Measurements from ENCODE around the gene UST.

Gene UST

DNA sequence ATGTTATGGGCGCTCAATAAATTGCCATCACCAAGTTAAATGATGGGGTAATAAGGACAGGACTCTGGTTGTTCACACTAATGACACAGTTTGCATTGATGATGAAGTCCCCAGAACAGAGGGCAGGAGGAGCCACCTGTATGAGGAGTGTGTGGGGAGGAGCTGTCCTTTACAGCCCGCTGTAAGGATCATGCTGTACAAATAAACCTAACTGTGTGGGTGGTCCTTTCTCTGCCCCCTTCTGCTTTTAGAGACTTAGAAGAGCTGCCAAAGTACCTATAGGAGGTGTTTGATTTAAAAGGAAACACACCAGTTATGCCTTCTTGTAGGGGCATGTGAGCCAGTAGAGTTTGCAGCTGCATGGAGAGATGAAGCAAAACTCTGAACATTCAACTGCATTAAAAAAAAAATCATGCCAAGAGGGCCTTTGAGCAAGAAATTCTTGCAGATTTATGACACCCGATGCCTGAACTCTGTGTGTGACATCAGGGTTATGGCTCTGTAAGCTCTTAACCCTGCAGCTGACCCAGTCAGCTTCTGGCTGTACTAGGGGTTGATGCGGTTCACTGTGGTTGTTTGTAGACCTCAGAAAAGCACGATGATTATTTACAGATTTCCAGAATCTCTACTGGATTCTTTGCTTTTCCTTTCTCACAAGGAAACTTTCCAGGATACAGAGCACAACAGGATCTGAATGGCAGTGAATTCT, 67.4 kb downstream of the UST start:
- no peak for DNase-seq

DNA sequence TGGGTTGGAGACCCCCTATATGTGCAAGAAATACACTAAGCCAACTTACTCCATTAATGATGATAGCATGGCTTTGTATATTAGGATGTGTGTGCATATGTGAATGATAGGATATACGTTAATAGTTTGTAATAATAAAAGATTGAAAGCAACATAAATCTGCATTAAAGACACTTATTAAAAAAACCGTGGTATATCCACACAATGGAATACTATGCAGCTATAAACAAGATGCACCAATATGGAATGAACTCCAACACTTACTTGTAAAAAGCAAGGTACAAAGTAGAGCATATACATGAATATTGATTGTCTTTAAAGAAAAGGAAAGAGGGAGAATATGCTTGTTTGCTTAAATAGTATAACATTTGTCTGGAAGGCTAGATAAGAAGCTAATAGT, 68.0 kb downstream of the UST start:
- no peak for DNase-seq

DNA sequence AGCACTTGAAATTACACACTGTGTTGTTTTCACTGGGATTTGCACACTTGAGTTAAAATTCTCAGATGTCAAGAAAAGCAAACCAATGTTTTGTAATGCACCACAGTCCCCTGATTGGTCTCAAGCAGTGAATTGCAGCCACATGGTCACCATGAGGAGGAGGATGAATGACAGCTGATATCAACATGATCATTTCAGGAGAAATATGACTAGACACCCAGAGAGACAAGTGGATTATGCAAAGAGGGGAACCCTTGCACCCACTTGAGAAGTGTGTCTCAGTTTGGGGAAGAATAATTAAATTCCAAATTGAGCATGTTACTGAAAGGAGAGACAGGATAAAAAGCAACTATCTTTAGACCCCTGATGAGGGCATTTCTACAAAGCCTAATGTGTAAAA, 69.3 kb downstream of the UST start:
- DNase-seq = no peak

DNA sequence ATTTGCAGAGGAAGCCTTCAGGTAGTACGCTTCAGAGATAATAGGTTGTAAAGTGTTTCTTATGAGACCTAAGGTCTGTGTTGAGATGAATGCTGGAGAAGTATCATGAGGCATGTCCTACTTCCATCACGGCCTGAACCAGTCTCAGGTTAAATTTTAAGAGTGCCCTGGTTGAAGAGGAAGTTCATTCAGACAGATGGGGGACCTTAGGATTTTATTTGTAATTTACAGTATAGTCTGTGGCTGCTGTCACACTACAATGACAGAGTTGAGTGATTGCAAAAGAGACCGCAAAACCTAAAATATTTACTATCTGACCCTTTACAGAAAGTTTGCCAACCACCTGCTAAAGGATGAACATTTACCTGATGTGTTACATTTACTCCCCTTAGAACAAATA, 70.9 kb downstream of the UST start:
- peak; percentile 50 for DNase-seq

DNA sequence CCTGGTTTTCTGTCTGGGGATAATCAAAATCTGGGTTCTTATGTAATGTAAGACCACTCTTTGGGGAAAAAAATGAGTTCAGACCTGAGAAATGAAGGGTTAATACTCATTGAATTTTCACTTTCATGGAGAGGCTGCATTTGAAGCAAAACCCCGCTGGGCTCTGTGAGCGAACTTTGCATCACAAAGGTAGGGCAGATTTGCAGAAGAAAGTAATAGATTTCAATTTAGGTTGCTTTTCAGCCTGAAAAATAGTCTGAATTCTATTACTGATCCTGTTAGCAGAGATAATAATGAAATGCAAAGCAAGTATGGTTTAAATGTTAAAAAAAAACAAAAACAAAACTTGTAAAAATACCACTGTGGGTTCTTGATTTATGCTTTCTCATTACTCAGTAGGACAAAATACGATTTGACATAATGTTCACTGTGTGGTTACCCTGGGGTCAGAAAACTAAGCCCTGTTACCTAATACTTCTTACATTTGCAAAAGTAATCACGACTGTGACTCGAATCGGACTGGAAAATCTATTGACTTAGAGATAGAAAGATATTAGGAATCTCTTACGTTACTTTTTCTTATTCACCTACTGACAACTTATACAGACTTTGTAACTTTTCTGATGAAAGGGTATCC, 72.2 kb downstream of the UST start:
- peak; percentile 37 for DNase-seq

DNA sequence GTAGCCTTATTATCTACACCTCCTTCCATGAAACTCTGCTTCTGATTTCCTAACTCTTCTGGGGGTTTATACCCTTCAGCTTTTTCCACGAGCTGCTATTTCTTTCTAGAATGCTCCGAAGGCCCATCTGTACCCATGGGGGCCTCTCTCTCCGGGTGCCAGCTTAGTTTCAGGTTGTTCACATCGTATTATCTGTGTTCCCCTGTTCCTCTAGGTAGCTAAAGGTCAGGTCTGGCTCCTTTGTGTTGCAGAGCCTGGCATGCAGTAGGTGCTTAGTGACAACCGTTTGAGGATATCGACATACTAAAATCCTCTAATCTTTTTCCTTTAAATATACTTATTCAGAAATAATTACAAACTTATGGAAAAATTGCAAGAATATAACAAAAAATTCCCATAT, 73.0 kb downstream of the UST start:
- DNase-seq = no peak

DNA sequence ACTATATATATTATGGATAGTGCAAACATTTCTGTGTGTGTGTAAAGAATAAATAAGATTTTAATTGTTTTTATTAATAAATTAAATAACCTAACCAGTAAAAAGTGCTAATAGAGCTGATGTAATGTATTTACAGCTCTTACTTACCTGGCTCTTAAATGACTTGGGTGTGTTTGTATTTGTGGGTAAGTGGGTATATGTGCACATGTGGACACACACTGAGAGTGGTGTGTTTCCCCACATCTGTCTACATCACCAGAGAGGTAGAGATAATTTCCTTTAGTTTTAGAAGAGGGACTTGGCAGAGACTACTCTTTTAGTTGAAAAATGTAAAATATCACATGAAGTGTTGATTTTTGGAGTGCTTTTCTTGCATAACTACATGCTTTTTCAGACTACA, 76.0 kb downstream of the UST start:
- DNase-seq = no peak

DNA sequence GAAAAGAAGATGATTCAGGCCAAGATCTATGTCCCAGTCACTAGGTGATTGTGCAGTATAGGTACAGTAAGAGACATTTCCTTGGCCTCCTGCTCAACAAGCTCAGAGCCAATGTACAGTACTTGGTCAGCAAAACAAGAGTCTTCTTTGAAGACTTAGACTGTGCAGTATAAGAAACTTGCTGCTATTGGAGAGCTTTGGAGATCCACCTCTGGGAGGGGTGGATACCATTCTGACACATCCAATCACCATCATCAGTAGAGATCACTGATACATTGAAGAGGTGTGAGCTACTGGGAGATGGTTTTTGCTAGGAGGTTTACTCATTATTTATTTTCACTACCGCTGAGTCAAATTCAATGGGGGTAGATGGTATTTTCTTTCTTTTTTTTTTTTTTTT, 77.5 kb downstream of the UST start:
- no peak for DNase-seq

DNA sequence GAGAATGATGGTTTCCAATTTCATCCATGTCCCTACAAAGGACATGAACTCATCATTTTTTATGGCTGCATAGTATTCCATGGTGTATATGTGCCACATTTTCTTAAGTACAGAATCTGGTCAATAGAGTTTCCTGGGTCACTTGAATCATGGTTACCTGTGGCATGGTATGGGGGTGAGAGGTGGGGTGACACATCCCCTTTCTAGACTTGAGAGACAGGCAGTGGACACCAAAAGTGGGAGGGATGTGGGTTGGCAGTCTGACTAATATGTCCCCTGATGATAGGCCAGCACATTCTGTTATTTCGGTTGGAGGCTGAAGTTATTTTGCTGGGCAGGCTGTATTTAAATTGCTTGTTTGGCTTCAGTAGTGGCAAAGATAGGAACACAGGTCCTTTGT, 78.1 kb downstream of the UST start:
- no peak for DNase-seq

DNA sequence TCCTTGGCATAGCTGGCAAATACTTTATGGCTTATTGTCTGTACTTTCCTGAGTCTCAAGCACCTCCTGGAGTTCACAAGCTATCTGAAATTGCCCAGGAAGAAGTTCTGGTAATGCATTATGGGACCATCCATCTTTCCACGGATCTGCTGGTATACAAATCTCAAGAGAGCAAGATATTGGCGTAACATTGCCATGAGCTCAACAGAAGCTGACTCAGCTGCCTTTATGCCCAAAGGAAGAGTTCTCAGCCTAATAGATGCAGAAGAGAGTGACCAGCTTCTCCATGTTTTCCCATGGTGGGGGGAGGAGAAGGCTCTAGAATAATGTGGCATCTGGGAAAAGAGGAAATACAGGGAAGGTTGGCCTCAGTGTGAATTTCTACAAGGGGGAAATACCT, 78.7 kb downstream of the UST start:
- no peak for DNase-seq

DNA sequence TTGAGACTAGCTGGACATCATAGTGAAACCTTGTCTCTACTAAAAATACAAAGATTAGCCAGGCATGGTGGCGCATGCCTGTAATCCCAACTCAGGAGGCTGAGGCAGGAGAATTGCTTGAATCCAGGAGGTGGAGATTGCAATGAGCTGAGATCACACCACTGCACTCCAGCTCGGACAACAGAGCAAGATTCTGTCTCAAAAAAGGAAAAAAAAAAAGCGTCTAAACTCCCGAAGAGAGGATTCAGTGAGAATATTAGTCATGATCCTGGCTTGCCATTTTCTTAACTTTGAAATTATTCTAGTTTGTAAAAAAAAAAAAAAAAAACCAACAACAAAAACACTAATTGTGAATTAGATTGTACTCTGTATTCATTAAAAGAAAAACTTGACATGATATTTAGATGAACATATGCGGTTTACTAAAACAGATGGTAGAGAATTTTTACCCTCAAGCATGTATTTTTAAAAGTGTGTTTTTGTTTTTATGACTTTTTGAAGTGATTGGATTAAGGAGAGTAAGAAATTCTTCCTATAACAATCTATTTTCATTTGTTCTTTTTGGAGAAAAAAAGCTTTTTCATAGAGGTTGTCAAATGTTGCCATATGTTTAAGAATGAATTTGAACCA, 80.7 kb downstream of the UST start:
- DNase-seq = no peak

DNA sequence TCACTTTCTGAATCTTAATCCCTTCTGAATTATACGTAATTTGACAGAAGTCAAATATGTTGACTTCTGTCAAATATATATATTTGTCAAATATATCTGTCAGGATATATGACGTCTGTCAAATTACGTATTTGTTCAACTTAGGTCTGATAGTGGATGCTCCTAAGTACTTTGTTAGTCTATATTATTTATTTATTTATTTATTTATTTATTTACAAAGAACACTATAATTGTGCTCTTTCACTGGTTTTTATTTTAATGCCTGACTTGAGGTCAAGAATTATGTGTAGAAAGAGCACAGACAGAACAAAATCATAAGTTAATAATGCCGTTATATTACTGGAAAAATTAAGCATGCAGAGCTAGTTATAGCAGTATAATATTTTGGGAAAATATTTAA, 81.2 kb downstream of the UST start:
- no peak for DNase-seq

DNA sequence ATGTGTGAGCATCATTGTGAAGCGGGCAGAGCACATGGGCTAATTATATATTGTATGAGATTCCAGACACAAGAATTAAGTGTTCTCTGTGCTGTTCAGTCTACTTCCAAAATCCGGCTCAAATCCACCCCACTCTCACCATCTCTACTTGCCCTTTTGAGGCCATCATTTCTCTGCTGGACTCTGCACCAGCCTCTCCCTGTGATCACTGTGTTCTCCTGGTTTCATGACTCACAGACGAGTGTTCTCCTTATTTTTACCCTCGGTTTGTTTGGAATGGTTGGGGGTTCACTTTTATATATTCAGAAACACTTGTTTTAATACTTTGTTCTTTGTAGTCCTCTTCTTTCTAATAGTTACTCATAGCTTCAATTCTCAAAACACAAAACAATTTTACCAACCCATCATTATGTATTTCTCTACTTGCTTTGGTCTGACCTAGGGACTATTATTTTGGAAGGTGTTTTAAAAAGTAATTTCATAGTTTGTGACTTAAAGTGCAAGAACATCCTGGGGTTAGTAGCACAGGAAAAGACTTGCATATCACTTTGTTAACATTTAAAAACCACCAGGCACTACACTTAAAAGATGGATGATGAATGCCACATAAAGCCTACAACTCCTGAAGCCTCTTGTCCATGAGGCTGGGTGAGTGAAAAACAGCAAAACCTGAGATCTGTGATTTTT, 82.7 kb downstream of the UST start:
- no peak for DNase-seq

DNA sequence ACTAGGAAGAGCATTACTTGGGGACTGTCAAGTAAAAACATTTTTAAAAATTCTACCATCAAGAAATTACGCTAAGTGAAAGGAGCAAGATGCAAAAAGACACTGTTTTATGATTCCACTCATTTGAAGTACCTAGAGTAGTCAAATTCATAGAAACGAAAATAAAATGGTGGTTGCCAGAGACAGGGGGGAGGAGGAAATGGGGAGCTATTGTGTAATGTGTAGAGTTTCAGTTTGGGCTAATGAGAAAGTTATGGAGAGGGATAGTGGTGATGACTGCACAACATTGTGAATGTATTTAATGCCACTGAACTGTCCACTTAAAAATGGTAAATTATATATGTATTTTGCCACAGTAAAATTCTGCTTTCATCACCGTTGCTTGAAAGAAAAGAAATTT, 83.8 kb downstream of the UST start:
- DNase-seq = peak; percentile 71

DNA sequence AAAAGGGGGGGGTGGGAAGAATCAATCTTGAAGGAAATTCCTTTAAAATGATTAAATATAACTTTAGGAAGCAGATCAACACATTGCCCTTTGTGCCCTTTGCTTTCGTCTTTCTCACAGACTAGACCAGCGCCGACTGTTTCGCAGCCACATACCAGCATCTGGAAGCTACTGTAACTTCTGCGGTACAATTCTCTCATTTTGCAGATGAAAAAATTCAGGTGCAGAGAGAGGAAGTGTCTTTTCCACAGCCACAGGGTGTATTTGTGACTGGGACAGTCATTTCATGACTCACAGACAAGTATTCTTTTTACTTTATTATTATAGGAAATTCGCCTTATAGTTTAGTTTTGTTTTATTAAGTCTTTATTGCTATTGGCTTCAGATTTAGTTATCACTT, 84.2 kb downstream of the UST start:
- peak; percentile 78 for DNase-seq

DNA sequence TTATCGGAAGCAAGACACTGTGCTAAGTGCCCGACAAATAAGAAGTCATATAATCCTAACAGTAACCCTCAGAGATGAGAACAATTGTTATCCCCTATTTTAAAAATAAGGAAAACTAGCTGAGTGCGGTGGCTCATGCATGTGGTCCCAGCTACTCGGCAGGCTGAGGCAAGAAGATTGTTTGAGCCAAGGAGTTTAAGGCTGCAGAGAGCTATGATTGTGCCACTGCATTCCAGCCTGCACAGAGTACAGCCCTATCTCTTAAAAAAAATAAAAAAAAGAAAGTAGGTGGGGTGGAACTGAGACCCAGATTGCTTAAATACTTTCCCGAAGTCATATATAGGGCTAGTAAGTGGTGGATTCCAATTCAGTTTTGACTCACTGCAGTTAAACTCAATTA, 84.7 kb downstream of the UST start:
- no peak for DNase-seq

DNA sequence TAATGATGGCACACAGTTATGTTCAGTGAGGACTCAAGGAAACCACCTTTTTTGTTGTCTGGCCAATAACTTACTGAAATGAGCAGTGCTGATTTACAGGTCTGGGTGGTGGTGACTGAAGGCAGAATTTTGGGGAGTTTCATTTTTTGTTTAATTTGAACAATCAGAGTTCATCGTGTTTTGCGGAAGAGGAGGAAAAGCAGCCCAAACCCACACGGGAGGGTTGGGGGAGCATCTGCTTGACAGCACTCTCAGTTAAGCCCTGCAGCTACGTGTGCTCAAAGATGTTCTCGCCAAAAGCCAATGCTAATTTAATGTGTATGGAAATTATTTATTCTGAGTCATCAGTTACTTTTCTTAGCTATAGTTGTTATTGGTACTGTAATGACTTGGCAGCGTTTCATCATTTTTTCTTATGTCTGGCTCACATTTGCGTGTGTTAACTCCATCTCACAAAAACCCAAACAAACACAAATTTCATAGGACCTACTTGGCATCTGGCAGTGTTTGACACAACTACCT, 89.2 kb downstream of the UST start:
- DNase-seq = no peak

DNA sequence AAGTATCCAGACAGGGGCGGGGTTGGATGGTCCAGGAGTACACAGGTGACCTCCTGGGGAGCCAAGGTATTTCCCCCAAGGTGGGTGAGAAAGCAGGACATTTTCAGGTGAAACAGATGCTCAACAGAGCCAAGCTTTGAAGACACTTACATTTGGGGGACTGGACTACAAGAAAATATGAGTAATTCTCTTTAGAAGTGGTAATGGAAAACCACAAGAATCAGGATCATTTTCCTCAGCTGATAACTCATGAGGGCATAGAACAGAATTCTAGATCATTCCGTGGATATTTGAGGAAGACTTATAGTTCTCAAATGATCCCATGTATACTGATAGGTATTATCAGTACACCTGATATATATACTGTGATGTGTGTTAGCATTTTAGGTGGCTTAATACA, 89.9 kb downstream of the UST start:
- DNase-seq = no peak

DNA sequence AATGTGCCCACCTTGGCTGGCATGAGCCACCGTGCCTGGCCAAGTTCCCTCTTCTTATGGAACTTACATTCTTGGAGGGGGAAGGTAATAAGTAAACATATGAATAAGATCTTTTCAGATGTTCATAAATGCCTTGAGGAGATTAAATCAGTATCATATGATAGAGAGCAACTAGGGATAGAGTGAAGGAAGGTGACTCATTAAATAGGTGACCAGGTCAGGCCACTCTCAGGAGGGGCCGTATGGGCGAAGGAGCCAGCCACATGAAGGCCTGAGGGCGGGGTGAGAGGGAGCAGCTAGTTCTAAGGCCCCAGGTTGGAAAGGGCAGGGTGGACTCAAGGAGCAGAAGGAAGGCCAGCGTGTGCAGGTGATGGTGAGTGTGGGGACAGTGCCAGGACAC, 91.1 kb downstream of the UST start:
- no peak for DNase-seq

DNA sequence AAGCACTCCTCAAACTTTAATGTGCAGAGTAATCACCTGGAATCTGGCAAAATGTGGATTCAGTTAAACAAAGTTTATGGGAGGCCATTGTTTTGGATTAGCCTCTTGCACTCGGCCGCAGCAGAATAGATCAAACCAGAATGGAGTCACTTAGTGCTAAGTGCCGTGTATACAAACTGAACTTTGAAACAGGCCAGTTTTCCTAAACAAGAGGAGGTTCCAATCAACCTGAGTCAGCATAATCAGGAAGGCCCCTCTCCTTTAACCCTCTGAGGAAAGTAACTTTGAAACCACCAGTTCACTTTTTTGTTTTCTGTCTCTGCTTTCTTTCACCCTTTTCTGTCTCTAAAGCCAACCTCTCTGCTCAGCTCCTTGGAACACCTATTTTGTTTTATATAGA, 92.2 kb downstream of the UST start:
- no peak for DNase-seq

DNA sequence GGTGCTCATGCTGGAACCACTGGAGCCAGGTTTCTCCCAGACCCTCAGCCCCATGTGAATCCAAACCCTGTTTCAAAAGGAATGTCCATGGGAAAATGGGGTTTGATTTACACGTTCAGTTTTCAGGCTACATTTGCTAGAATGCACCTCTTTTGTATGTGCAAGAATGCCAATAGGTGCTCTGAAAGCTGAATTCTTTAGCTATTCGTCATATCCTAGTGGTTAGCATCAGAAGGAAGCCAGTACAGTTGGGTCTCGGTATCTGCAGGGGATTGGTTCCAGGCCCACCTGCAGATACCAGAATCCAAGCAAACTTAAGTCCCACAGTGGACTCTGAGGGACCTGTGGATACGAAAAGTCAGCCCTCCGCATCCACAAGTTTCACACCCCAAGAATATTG, 93.4 kb downstream of the UST start:
- no peak for DNase-seq

DNA sequence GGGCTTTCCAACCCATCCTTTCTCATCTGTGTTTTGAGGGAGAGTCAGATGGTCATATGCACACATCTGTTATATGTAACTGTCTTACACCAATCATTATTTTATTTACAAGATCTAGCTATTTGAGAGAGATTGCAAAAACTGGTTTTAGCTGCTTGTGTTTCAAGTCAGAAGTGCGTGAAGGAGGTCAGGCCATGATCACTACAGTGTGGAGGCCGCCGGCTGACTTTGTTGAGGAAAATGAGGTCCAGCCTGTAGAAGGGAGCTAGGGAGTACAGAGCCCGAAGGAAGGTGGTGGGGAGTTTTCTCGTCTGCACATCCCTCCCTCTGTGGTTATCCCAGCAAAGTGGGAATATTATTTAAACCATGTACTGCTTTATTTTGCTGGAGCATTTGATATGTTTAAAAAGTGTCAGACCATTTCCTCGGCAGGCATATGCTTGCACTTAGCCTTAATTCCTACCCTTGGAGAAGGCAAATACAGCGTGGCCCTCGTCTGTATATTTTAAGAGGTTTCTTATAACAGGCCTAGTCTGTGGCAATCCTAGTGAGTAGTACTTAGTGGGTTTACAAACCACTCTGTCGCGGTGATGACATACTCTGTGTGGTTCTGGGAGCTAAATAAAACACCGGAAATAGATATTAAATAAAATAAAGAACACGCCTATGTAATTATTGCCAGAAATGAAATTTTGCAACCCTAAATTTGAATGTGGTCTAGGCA, 95.6 kb downstream of the UST start:
- peak; percentile 17 for DNase-seq

DNA sequence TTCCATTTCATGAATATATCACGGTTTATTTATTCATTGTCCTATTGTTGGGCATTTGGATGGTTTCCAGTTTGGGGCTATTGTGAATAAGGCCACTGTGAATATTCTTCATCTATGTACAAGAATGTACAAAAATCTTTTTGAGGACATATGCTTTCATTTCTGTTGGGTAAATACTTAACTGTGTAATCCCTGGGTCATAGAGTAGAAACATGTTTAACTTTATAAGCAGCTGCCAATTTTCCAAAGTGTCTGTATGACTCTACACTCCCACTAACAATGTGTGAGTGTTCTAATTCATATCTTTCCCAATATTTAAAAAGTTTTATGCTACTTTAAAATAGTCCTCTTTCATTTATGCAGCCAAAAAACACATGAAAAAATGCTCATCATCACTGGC, 98.6 kb downstream of the UST start:
- DNase-seq = no peak

All from MV-4-11 (cell line).